GM19035 (cell line): ENCODE measurements around the gene C11orf87.

Source experiments
- ATAC-seq: cut with Tn5 transposase; IDR thresholded peaks from one replicate; pipeline ENCODE4 v1.9.1; 2021; ENCODE audit not compliant: unreplicated experiment

C11orf87 gene

GRCh38 chr11:109421981-109422869 lies at the start of gene C11orf87:
Gene C11orf87 (plus strand): TSS chr11:109422190. CDS start chr11:109423634, 1,444 bp downstream.
- no peak for ATAC-seq

GRCh38 chr11:109374032-109374431 lies 48.0 kb upstream of the C11orf87 start:
- ATAC-seq = no peak

- no peak for ATAC-seq
Measured at GRCh38 chr11:109374441-109374840, 47.5 kb upstream of the C11orf87 start.

DNA sequence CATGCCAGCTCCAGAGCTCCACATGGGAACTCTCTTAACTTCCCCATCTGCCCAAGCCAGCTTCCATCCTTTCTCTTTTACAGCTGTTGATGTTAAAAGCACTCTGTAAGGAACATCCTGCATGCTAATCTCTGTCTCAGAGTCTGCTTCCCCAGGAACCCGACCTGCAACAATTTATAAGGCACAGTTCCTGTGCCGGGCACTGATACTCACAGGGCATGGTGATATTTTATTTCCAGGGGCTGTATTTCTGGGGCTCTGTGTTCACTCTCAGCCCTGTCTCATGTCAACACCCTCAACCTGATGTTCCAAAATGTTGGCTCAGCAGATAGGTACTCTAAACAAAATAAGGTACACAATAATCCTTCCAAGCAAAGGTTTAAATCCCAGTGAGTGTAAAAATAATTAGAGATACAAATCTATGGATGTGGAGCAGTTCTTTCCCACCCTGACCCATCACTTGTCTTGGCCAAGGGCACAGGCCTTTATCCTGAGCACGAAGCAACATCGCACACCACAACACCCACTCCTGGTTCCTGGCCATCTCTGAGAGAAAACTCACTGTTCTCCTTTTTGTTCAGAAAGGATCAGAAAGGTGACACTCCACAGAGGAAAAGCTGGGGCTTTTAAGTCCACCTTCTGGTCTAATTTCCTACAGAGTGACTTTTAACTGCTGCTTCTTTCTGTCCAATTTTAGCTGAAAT lies 44.8 kb upstream of the C11orf87 start:
- no peak for ATAC-seq

DNA sequence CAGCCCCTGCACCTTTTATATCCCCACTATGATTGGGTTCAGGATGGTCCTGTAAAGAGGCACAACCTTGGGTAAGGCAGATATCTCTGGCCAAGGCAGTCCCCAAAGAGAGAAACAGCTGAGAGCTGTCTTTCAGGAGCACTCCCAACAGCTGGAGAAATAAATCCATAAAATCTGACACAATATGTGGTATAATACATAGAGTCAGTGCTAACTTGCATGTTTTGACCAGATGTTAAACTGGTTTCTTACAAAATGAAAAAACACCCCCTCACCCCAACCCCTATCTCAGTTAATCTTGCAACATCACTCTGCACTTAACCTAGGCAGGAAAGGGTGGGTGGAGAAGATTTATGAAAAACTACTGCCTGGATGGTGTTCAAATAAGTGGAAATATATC lies 44.0 kb upstream of the C11orf87 start:
- ATAC-seq = no peak

GRCh38 chr11:109383306-109383705 lies 38.7 kb upstream of the C11orf87 start:
- no peak for ATAC-seq

DNA sequence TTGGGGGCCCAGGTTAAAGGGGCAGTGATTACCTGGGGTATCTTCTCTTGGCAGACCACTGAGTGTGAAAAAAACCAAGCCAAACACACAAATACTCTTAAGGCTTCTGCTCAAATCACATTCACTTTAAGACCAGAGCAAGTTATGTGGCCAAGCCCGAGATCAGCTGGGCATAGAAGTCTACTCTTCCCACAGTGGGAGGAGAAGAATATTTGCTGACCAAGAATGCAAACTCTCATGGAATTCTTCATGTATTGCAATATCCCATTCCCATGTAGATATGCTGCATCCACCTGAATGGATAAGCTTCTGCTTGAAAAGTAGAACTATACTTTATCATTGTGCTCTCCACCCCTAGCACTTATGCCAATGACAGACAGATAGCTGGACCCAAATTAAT lies 37.1 kb upstream of the C11orf87 start:
- no peak for ATAC-seq

DNA sequence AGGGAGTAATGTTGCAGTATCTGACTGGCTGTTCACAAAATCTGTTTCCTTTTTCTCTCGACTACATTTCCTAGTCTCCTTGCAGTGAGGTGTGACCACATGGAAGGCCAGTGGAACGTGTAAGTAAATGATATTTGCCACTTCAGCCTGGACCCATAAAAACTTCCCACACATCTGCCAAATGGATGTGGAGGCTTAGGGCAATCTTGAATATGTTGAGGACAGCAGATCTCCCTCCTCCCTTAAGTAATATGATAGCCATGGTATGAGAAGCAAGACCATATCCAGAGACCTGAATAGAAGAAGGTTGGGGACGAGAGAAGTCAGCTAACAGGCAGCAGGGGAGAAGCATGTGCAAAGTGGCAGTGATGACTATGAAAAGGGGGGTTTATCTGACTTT lies 33.0 kb upstream of the C11orf87 start:
- ATAC-seq = no peak

GRCh38 chr11:109390752-109391151 lies 31.2 kb upstream of the C11orf87 start:
- ATAC-seq = no peak

DNA sequence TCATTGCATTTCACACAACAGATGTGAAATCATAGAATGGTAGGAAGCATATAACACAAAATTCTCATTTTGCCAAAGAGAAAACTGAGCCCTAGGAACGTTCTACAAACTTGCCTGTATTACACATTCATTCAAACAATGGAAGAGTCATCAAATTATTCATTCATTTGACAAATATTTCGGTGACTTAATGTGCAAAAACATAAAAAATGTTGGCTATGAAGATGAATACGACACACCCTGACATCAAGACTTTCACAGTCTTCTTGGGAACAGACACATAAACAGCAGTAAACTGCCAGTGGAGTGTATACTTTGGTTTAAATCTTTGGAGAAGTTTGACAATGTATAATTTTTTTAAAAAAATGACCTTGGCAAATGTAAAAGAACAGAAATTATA lies 20.4 kb upstream of the C11orf87 start:
- no peak for ATAC-seq

DNA sequence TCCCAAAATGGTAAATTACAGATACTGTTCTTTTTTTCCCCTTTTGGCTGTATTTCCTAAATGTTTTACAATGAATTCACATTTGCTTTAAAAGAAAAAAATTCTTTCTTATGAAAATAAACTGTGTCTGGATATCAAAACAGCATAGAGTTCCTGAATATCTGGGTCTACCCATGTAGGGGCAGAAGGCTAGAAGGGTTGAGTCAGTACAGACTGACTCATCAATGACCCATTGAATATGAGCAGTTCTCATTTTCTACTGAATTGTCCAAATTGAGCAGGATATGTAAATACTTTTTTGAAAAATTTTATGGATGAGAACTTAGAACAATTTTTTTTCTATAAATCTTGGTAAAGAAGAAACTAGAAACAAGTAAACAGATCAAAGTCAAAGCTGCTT lies 16.3 kb upstream of the C11orf87 start:
- ATAC-seq = no peak

GRCh38 chr11:109416601-109417000 lies 5.4 kb upstream of the C11orf87 start:
- no peak for ATAC-seq

DNA sequence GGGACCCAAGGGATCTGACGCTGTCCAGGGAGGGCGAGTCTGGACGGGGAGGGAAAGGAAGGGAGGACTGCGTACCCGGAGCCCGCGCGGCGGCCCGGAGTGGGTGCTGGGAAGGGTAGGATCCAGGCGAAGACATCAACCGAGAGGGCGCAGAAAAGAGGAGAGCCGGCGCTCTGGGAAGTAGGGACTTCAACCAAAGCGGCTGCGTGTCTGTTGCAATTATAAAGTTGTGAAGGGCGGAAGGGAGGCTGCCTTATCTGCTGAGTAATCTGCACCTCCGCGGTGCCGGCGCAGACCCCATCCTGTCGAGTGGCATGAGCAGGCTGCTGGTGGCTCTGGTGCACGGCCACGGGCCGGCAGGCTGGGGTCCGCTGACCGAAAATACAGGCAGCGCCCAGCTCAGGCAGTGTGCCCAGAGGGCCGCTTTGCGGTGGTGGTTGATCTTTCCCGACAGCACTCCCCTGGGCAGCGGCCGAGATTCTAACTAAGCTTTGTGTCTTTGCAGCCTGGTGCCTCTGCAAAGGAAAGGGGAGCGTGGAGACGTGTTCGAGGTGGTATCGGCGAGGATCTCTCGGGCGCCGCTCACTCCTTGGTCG lies 978 bp downstream of the C11orf87 start:
- ATAC-seq = no peak

GRCh38 chr11:109423466-109424190 lies 1.6 kb downstream of the C11orf87 start:
- no peak for ATAC-seq

GRCh38 chr11:109424901-109425300 lies 2.9 kb downstream of the C11orf87 start:
- no peak for ATAC-seq

- ATAC-seq = no peak
Measured at GRCh38 chr11:109425554-109425953, 3.6 kb downstream of the C11orf87 start.

GRCh38 chr11:109426442-109427240 lies 4.7 kb downstream of the C11orf87 start:
- no peak for ATAC-seq

- ATAC-seq = no peak
Measured at GRCh38 chr11:109432105-109432504, 10.1 kb downstream of the C11orf87 start.

GRCh38 chr11:109433753-109434256 lies 11.8 kb downstream of the C11orf87 start:
- no peak for ATAC-seq

DNA sequence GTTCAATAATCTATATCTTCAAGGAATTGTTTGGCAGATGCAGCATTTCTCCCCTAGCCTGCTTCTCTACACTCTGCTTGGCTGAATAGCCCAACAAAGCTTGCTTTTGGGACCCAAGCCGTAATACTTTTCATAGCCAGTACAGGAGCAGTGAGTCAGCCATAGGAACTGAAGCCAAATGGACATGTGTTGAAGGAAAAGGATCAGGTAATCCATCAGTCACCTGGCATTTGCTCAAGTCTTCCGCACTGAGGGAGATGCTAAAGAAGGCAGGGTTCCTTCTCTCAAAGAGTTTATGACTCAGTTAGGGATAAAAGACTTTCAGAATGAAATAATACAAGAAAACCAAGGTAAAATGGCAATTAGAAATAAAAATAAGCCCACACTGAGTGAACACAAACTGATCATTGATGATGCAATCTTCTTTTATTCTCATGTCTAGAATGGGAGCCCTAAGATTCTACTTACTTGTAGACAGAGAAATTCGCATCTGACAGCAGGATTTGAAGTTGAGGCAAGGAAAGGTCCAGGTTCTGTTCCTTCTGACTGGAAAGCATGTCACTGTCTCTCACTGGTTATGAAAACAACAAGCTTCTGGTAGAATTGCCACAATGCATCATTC lies 13.2 kb downstream of the C11orf87 start:
- ATAC-seq = no peak
